ENCODE measurements around the gene KNOP1. TPM values are rescaled to one million over a fixed set of nuclear protein-coding genes. Genes with fewer than 3 reads are reported as not detected.

The KNOP1 gene
- total RNA-seq, 1 experiment from 2014 or later, result 24.5 TPM

- DNase-seq (ENCODE audit: unreplicated experiment), result no peak
- ChIA-PET CTCF (no interaction called here), POLR2A (no interaction called here)
- BruUV-seq (replicated peaks), result no TSS peak
- no peak overlapping the region for H3K27ac Mint-ChIP-seq (ENCODE audit: low read depth, unreplicated experiment)
- intact Hi-C loops (cut with micrococcal nuclease), result no loop called here
- H3K27me3 Mint-ChIP-seq (ENCODE audit: insufficient read depth, unreplicated experiment), result no peaks in the 10 kb centered on the region
- no peaks in the 10 kb centered on the region for H3K36me3 Mint-ChIP-seq (ENCODE audit: insufficient read depth, unreplicated experiment)
- H3K4me1 Mint-ChIP-seq (ENCODE audit: insufficient read depth, unreplicated experiment), result peaks cover 7% of the 10 kb centered on the region
- H3K9me3 Mint-ChIP-seq (ENCODE audit: unreplicated experiment), result no peaks in the 10 kb centered on the region
- H3K4me3 Mint-ChIP-seq (ENCODE audit: unreplicated experiment), result no peak overlapping the region
- TF ChIP-seq CTCF (IDR thresholded peaks at IDR 0.05; ENCODE audit: unreplicated experiment), result no peak
Observed at GRCh38 chr16:19757026-19757425, 39.0 kb upstream of the KNOP1 start.

- H3K4me3 Mint-ChIP-seq (ENCODE audit: unreplicated experiment), result no peak overlapping the region
- peaks cover 7% of the 10 kb centered on the region for H3K4me1 Mint-ChIP-seq (ENCODE audit: insufficient read depth, unreplicated experiment)
- intact Hi-C loops (cut with micrococcal nuclease), result no loop called here
Observed at GRCh38 chr16:19755268-19755667, 37.2 kb upstream of the KNOP1 start.

GRCh38 chr16:19754644-19755036 is 36.6 kb upstream of the KNOP1 start:
- H3K36me3 Mint-ChIP-seq (ENCODE audit: insufficient read depth, unreplicated experiment), result no peaks in the 10 kb centered on the region
- no peak overlapping the region for H3K4me3 Mint-ChIP-seq (ENCODE audit: unreplicated experiment)
- POLR2A ChIA-PET, result no interaction called here
- DNase-seq (ENCODE audit: unreplicated experiment), result no peak
- CTCF ChIA-PET, result no interaction called here
- no peaks in the 10 kb centered on the region for H3K27me3 Mint-ChIP-seq (ENCODE audit: insufficient read depth, unreplicated experiment)
- no TSS peak for BruUV-seq (replicated peaks)
- no peaks in the 10 kb centered on the region for H3K9me3 Mint-ChIP-seq (ENCODE audit: unreplicated experiment)
- no peak for TF ChIP-seq CTCF (IDR thresholded peaks at IDR 0.05; ENCODE audit: unreplicated experiment)
- intact Hi-C loops (cut with micrococcal nuclease), result no loop called here
- H3K4me1 Mint-ChIP-seq (ENCODE audit: insufficient read depth, unreplicated experiment), result peaks cover 7% of the 10 kb centered on the region
- no peak overlapping the region for H3K27ac Mint-ChIP-seq (ENCODE audit: low read depth, unreplicated experiment)

More at GRCh38 chr16:19755268-19755667, 37.2 kb upstream of the KNOP1 start:
- no peak for TF ChIP-seq CTCF (IDR thresholded peaks at IDR 0.05; ENCODE audit: unreplicated experiment)
- POLR2A ChIA-PET, result no interaction called here
- DNase-seq (ENCODE audit: unreplicated experiment), result no peak
- Mint-ChIP-seq H3K27me3 (ENCODE audit: insufficient read depth, unreplicated experiment) (no peaks in the 10 kb centered on the region), H3K9me3 (ENCODE audit: unreplicated experiment) (no peaks in the 10 kb centered on the region), H3K36me3 (ENCODE audit: insufficient read depth, unreplicated experiment) (no peaks in the 10 kb centered on the region), H3K27ac (ENCODE audit: low read depth, unreplicated experiment) (no peak overlapping the region)
- CTCF ChIA-PET, result no interaction called here
- BruUV-seq (replicated peaks), result no TSS peak

- Mint-ChIP-seq H3K9me3 (ENCODE audit: unreplicated experiment) (no peaks in the 10 kb centered on the region), H3K27me3 (ENCODE audit: insufficient read depth, unreplicated experiment) (no peaks in the 10 kb centered on the region), H3K4me1 (ENCODE audit: insufficient read depth, unreplicated experiment) (peaks cover 7% of the 10 kb centered on the region), H3K27ac (ENCODE audit: low read depth, unreplicated experiment) (no peak overlapping the region), H3K4me3 (ENCODE audit: unreplicated experiment) (no peak overlapping the region), H3K36me3 (ENCODE audit: insufficient read depth, unreplicated experiment) (no peaks in the 10 kb centered on the region)
- no peak for DNase-seq (ENCODE audit: unreplicated experiment)
- intact Hi-C loops (cut with micrococcal nuclease), result no loop called here
- TF ChIP-seq CTCF (IDR thresholded peaks at IDR 0.05; ENCODE audit: unreplicated experiment), result no peak
- ChIA-PET CTCF (interaction anchor here (0.6 kb wide), 1 partner anchor 132 kb away, joined by 3 read pairs; no protein-coding TSS in a partner anchor), POLR2A (no interaction called here)
- BruUV-seq (replicated peaks), result no TSS peak
Observed at GRCh38 chr16:19753815-19754643, 36.0 kb upstream of the KNOP1 start.
